CD4-positive, alpha-beta T cell (primary cell): ENCODE measurements around the gene SCAF1. TPM values are rescaled to one million over a fixed set of nuclear protein-coding genes. Genes with fewer than 3 reads are reported as not detected.

Experiments used
- ATAC-seq: fragments of 200-7000 bp; cut with Tn5 transposase; one replicate; pipeline ENCODE4 v1.10.0; 2022; ENCODE audit warnings: mild to moderate bottlenecking; ENCODE audit not compliant: poor library complexity
- CTCF ChIA-PET: fragments of 350-600 bp; sonication (Branson Sonifier 250); formaldehyde crosslinking; loops from one replicate; lab custom pipeline; 2021; ENCODE audit warnings: antibody characterized with exemption, inconsistent platforms; lab: Charles Lee
- POLR2A ChIA-PET: fragments of 350-600 bp; sonication (Branson Sonifier 250); formaldehyde crosslinking; loops from one replicate; lab custom pipeline; 2021; ENCODE audit warnings: antibody characterized with exemption, inconsistent platforms; lab: Charles Lee
- DNase-seq, 14 experiments: peaks; one replicate each; pipeline ENCODE4 v3.0.0-alpha.2; 2013 to 2020; ENCODE audit warnings: mixed read lengths in 2 of 14
- H3K27ac ChIP-seq, 2 donors: one replicate each; pipeline versions ENCODE4 v1.5.1 to v1.7.0; 2013; ENCODE audit warnings: low read length in 2 of 2, low read depth in 1 of 2, mild to moderate bottlenecking in 1 of 2
- H3K27me3 ChIP-seq, 2 experiments: 1 replicate in 1 of 2; 2 replicates in 1 of 2; pipeline versions ENCODE4 v1.6.1 to v1.7.0; 2013; ENCODE audit warnings: low read length in 2 of 2, control low read depth in 1 of 2, mild to moderate bottlenecking in 1 of 2, moderate library complexity in 1 of 2; ENCODE audit not compliant: insufficient read depth in 2 of 2, control insufficient read depth in 1 of 2
- H3K36me3 ChIP-seq: one replicate; pipeline ENCODE4 v1.6.1; 2013; ENCODE audit warnings: low read length, control low read depth; ENCODE audit not compliant: insufficient read depth
- H3K4me1 ChIP-seq: one replicate; pipeline ENCODE4 v1.6.1; 2013; ENCODE audit warnings: low read length, control low read depth; ENCODE audit not compliant: insufficient read depth
- H3K4me3 ChIP-seq: one replicate; pipeline ENCODE4 v1.5.1; 2013; ENCODE audit warnings: mild to moderate bottlenecking, low read length, moderate library complexity
- H3K9me3 ChIP-seq, 2 experiments: 1 replicate in 1 of 2; 2 replicates in 1 of 2; pipeline versions ENCODE4 v1.6.1 to v1.7.0; 2013; ENCODE audit warnings: low read length in 2 of 2, mild to moderate bottlenecking in 2 of 2, control low read depth in 1 of 2, moderate library complexity in 1 of 2; ENCODE audit not compliant: control insufficient read depth in 1 of 2, insufficient read depth in 1 of 2
- H3K27ac Mint-ChIP-seq: one replicate; pipeline ENCODE4 v1.8.0; 2020; ENCODE audit warnings: mixed read lengths
- H3K27me3 Mint-ChIP-seq: one replicate; pipeline ENCODE4 v1.8.0; 2021; ENCODE audit warnings: mixed read lengths
- H3K36me3 Mint-ChIP-seq: one replicate; pipeline ENCODE4 v1.8.0; 2021; ENCODE audit warnings: low read depth, mixed read lengths
- H3K4me1 Mint-ChIP-seq: one replicate; pipeline ENCODE4 v1.8.0; 2021; ENCODE audit warnings: low read depth, mixed read lengths
- H3K4me3 Mint-ChIP-seq: one replicate; pipeline ENCODE4 v1.8.0; 2020; ENCODE audit warnings: mild to moderate bottlenecking, mixed read lengths
- H3K9me3 Mint-ChIP-seq: one replicate; pipeline ENCODE4 v1.8.0; 2020; ENCODE audit warnings: mixed read lengths
- CTCF ChIP-seq: fragments of 200-600 bp; IDR thresholded peaks from one replicate; pipeline ENCODE4 v1.8.0; 2022; ENCODE audit warnings: antibody characterized with exemption, mild to moderate bottlenecking
- intact Hi-C, 2 experiments: fragments of 100-400 bp; cut with DNase I in 1 of 2; cut with micrococcal nuclease in 1 of 2; formaldehyde crosslinking; loops; one replicate each; pipeline versions ENCODE4 v1.15.1 to v1.9.0; 2023 to 2025; cut with DNase I, micrococcal nuclease
- total RNA-seq, 174 experiments: library from RNA in 2 of 174; stranded (reverse) in 2 of 174; gene quantifications; one replicate each; pipeline ENCODE4 v1.2.3 and lab custom pipeline; 2021 to 2026

The SCAF1 gene
- total RNA-seq, 2 experiments from 2014 or later: 30.6 to 34.8 TPM

- ChIA-PET POLR2A (interaction anchor here (1.1 to 1.2 kb wide), 2 partner anchors 8 to 30 kb away, joined by 3 to 4 read pairs; partner anchors contain the start of gene SCAF1), CTCF (interaction anchor here (0.9 to 1.7 kb wide), 6 partner anchors 9 to 169 kb away, joined by 3 to 7 read pairs (median 4); partner anchors contain the start of genes AP2A1 and SCAF1)
- H3K36me3 ChIP-seq: no peaks in the 10 kb centered on the region
- no peak overlapping the region for H3K27ac ChIP-seq
- no peaks in the 10 kb centered on the region for H3K9me3 ChIP-seq
- Mint-ChIP-seq H3K36me3 (peaks cover 14% of the 10 kb centered on the region), H3K27ac (peak overlapping the region; percentile 48), H3K27me3 (no peaks in the 10 kb centered on the region), H3K4me3 (peak overlapping the region; percentile 77), H3K9me3 (no peaks in the 10 kb centered on the region), H3K4me1 (peaks cover 25% of the 10 kb centered on the region)
- intact Hi-C loops: loop anchor here in 1 of 2 experiments (2.0 to 10.0 kb wide), 3 partner anchors 30 to 198 kb away; partner anchors contain the start of genes FLT3LG and SCAF1
- peaks cover 17% of the 10 kb centered on the region for H3K4me1 ChIP-seq
- no peaks in the 10 kb centered on the region for H3K27me3 ChIP-seq
- no peak for ATAC-seq
- no peak overlapping the region for H3K4me3 ChIP-seq
- peak; percentile 58 to 86 (median 71) for DNase-seq
- TF ChIP-seq CTCF: peak; percentile 91
Measured at GRCh38 chr19:49672131-49672919, 30.3 kb downstream of the SCAF1 start.

GRCh38 chr19:49676136-49676783 lies 34.3 kb downstream of the SCAF1 start:
- intact Hi-C loops: loop anchor here (1.0 to 10.0 kb wide), 6 partner anchors 35 to 284 kb away; partner anchors contain the start of genes FLT3LG (in 1 of the 2), PRR12 (in 1 of the 2) and RPS11 (in 1 of the 2)
- Mint-ChIP-seq H3K9me3 (no peaks in the 10 kb centered on the region), H3K27me3 (no peaks in the 10 kb centered on the region), H3K36me3 (peaks cover 33% of the 10 kb centered on the region), H3K4me1 (peaks cover 47% of the 10 kb centered on the region), H3K4me3 (peak overlapping the region; percentile 97), H3K27ac (peak overlapping the region; percentile 97)
- Histone ChIP-seq H3K9me3 (no peaks in the 10 kb centered on the region), H3K27me3 (no peaks in the 10 kb centered on the region), H3K36me3 (peaks cover 13% of the 10 kb centered on the region), H3K4me1 (peaks cover 53% of the 10 kb centered on the region), H3K27ac (peak overlapping the region; percentile 98), H3K4me3 (peak overlapping the region; percentile 99)
- TF ChIP-seq CTCF: no peak
- DNase-seq (peak in 4 of 14 experiments; percentile 39 to 82 (median 70)), ATAC-seq (peak; percentile 9)
- CTCF ChIA-PET: interaction anchor here (0.8 to 3.4 kb wide), 7 partner anchors 12 to 203 kb away, joined by 3 to 22 read pairs (median 4); partner anchors contain the start of gene RRAS
- POLR2A ChIA-PET: interaction anchor here (0.7 to 6.6 kb wide), 36 partner anchors 8 to 224 kb away, joined by 3 to 92 read pairs (median 6); partner anchors contain the start of genes ADM5, AKT1S1, ALDH16A1 and AP2A1

DNA sequence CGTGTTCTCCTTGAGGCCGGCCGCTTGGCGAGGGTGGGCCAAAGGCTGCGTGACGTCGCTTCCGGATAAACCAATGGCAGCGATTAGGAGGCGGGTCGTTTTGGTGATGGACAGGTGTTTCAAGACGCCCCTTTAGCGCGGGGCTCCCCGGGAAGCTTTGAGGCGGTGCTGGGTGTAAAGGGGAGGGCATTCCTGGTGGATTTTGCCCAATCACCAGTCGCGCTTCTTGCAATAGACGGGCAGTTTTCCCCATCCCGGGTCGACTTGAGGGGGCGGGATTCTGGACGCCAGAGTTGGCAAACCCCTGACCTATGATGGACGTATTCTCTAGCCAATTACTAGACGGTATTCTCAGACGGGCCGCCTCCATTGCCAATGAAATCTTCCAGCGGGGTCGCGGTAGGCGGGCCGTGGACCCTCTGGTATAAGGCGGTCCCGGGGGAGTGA lies 34.8 kb downstream of the SCAF1 start:
- Histone ChIP-seq H3K27ac (peak overlapping the region; percentile 98), H3K4me1 (peaks cover 56% of the 10 kb centered on the region), H3K4me3 (peak overlapping the region; percentile 99), H3K36me3 (peaks cover 19% of the 10 kb centered on the region), H3K27me3 (no peaks in the 10 kb centered on the region), H3K9me3 (no peaks in the 10 kb centered on the region)
- intact Hi-C loops: loop anchor here (1.0 to 10.0 kb wide), 6 partner anchors 36 to 285 kb away; partner anchors contain the start of genes FLT3LG (in 1 of the 2), PRR12 (in 1 of the 2) and RPS11 (in 1 of the 2)
- Mint-ChIP-seq H3K4me3 (peak overlapping the region; percentile 97), H3K36me3 (peaks cover 36% of the 10 kb centered on the region), H3K9me3 (no peaks in the 10 kb centered on the region), H3K4me1 (peaks cover 46% of the 10 kb centered on the region), H3K27ac (peak overlapping the region; percentile 97), H3K27me3 (no peaks in the 10 kb centered on the region)
- DNase-seq (peak; percentile 95 to 100 (median 98)), ATAC-seq (peak; percentile 72)
- TF ChIP-seq CTCF: no peak
- ChIA-PET POLR2A (interaction anchor here (0.7 to 6.6 kb wide), 36 partner anchors 9 to 225 kb away, joined by 3 to 92 read pairs (median 6); partner anchors contain the start of genes ADM5, AKT1S1, ALDH16A1 and AP2A1), CTCF (interaction anchor here (0.8 to 3.4 kb wide), 6 partner anchors 13 to 174 kb away, joined by 3 to 22 read pairs (median 5); partner anchors contain the start of gene RRAS)
